NCI-H82 treated with DMSO at 0.1 percent for 48 hours (cell line): ENCODE results near the gene WNT5A.

Experiments used
- DNase-seq: peaks from one replicate; lab custom pipeline; 2025; ENCODE audit not compliant: unreplicated experiment; lab: John Stamatoyannopoulos, UW

Gene WNT5A

DNA sequence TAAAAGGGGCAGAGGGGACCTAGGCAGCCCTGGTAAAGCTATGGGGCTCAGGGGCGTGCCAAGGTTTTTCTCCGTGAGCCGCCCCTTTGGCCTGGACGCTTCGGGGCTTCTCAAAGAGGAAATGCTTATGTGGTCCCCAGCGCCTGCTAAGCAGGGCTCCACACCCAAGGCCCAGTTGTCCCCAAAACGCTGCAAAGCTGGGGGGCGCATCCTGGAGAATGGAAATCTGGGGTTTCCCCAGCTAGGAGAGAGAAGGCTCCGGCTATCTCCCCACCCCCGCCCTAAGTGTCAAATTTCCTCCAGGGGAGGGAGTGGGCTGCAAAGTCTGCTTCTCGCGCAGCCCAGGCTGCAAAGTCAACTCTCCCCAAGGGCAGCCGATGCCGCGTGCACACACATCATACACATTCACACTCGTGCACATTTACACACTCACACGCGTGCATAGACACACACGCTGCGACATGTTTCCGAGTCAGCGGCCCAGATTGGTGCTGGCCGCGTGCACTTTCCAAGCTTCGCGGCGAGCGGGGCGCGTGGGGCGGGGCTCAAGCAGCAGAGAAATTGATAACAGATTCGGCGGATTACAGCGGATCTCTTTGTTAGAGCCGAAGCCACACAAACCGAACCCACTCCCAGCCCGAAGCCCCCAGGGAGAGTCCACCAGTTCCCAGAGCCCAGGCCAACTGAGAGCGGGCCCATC, 4.5 kb downstream of the WNT5A start:
- DNase-seq = no peak

DNA sequence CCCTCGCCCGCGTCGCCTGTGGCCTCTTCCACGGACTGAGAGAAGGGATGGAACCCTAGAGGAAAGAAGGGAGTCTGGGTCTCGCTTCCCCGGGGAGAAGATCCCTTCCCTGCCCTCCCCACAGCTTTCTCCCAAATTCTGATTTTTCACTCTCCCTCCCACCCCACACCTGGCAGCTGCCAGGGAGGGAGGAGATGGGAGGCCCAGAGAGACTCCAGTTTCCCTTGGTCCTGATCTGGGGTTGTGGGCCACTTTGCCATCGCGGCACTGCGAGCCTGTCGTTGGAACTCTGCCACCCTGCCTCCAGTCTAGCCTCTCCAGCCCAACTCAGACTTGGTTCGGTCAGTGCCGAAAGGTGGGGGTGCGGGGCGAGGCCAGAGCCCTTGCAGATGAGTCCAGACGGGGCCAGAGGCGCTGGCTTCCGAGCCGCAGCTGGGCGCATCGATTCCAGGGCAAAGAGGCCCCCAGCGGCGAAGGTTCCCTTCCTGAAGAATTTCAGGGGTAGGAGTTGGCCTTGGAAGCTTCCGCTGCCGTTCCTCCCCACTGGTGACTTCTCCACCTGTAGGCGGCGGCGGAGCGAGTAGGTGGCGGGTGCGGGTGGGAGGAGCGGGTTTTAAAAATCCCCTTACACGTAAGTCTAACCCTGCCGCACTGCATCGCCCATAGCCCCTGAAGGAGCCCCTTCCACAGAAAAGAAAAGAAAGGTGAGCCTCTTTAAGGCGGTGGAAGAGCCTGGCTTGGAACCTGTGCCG, 5.2 kb downstream of the WNT5A start:
- no peak for DNase-seq

- peak; percentile 26 for DNase-seq
Measured at GRCh38 chr3:55480911-55481743, 6.0 kb downstream of the WNT5A start.

GRCh38 chr3:55477306-55478303, 9.5 kb downstream of the WNT5A start:
- no peak for DNase-seq

GRCh38 chr3:55476515-55476914, 10.6 kb downstream of the WNT5A start:
- no peak for DNase-seq

GRCh38 chr3:55474213-55474632, 12.9 kb downstream of the WNT5A start:
- DNase-seq = no peak

DNA sequence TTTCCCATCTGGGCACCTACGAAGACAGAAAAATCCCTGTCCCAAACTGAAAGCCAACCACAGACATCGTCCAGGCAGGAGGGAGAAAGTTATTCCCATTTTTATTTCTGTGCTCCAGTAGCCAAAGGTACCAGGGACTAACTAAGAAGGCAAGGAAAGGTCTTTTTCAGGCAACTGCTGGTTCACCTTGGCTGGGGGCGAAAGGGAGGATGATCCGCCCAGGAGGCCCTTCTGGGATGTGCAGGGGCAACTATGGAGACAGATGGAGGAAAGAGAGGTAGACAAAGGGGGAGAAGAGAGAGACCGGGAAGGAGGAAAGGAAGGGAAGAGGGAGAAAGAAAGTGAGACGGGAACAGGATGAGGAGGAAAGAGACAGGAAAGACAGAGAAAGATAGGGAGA, 13.3 kb downstream of the WNT5A start:
- DNase-seq = no peak

DNA sequence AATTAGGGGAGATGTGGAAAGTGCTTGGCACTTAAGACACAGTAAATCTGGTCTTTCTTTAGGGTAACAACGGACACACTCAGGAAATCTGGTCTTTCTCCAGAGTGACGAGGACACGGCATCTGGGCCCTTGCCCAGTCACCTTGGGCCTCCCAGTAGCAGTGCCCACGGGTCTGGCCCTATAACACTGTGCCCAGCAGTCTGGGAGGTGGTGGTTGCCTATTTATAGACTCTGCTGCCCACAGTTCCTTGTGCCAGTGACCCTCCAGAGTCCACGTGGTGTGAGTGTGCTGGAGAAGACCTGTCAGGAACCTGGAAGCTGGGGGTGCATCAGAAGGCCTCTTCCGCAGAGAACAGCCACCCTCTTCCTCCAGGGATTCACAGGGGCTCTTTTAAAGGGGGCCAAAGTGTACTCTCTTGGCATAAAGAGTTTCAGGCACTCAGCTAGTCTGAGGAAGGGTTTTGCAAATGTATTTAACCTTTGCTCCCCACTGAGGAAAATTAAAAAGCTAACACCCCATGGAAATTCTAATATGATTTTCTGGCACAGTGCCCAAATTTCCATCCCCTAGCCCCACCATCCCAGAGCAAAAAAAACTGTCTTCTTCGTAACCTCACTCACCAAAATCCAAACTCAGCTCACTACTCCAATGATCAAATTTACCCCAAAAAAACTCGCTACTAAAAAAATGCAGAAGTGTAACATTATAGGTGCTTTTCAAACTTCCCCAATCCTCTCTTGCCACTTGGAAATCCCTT, 15.4 kb downstream of the WNT5A start:
- DNase-seq = no peak

DNA sequence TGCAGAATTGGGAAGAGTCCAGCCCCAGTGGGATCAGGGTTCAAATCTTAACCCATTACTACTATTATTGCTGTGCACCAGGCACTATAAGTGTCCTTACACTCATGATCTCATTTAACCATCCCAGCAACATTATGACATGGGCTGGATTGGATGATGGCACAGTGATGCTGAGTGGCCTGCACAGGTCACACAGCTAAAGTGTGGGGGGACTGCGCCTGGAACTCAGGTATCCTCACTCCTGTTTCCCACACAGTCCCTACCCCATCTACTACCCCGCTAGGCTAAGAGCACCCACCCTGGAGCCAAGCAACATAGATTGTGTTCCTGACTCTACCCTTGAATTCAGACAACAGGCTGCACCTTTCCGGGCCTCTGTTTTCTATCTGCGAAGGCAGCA, 16.0 kb downstream of the WNT5A start:
- DNase-seq = no peak

DNA sequence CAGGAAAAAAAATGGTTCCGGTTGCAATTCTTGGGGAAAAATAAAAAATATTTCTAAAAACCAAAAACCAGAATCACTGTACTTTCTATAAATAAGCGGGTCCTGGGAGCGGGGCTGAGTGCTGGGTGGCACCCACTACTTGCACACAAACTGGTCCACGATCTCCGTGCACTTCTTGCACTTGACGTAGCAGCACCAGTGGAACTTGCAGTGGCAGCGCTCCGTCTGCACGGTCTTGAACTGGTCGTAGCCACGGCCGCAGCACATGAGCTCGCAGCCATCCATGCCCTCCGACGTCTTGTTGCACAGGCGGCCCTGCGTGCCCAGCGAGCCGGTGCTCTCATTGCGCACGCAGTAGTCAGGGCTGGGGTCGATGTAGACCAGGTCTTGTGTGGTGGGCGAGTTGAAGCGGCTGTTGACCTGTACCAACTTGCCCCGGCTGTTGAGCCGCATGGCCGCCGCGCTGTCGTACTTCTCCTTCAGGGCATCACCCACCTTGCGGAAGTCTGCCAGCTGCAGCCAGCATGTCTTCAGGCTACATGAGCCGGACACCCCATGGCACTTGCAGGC, 17.1 kb downstream of the WNT5A start:
- DNase-seq = no peak

DNA sequence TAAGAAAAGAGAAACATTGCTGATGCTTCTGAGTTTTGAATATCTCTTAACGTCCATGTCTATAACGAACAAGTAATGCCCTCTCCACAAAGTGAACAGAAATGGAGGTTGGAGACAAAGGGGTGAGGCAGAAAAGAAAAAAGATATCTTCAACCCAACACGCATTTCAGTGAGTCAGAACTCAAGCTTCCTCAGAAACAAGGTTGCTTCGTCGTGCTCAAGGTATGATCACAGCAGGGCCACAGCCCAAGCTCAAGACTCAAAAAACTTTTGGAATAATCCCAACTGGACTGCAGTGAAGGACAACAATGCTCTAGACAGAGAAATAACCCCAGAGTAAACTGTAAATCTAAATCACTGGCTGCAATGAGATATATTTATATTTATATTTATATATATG, 18.9 kb downstream of the WNT5A start:
- no peak for DNase-seq

- peak; percentile 4 for DNase-seq
Measured at GRCh38 chr3:55467099-55467498, 20.0 kb downstream of the WNT5A start.

- DNase-seq = no peak
Measured at GRCh38 chr3:55466526-55466925, 20.6 kb downstream of the WNT5A start.

- DNase-seq = no peak
Measured at GRCh38 chr3:55461896-55462295, 25.2 kb downstream of the WNT5A start.

DNA sequence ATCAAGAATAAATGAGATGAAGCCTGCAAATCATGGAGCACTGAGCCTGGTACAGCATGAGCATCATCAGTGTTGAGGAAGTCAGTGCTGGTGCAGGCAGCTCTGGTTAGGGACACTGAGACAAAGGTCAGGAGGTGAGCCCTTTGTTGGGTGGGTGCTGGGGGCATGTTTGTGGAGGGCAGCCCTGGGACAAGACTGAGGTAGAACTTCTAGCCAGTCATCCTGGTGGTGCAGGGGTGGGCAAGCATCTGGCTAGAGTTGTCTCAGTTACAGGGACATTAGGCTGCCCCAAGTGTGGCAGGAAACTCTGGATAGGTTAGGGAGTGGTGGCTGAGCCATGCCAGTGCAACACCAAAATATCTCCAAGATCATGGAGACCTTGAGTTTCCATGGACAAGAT, 27.3 kb downstream of the WNT5A start:
- no peak for DNase-seq

- no peak for DNase-seq
Measured at GRCh38 chr3:55458181-55458790, 28.8 kb downstream of the WNT5A start.

- DNase-seq = no peak
Measured at GRCh38 chr3:55455915-55456314, 31.2 kb downstream of the WNT5A start.

DNA sequence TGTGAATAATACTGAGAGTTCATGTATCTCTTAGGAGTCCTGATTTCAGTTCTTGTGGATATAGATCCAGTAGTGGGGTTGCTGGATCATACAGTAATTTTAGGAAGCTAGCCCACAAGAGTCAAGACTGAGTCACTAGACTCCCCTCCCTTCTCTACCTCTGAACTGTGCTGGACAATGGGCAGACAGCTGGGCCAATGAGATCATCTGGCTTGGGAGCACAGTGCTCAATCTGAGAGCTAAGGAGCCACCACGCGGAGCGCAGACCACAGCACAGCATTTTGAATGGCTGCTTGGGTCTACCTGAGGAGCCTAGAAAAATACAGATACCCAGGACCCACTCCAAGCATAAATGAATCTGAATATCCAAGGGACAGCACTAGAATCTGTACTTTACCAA, 32.5 kb downstream of the WNT5A start:
- no peak for DNase-seq

GRCh38 chr3:55453886-55454496, 33.1 kb downstream of the WNT5A start:
- DNase-seq = no peak
